Measurements from ENCODE around the gene CCDC159.
"Not testable (repeated sequence)": the region's sequence is repeated elsewhere in the genome, so short reads cannot be mapped to it uniquely, and the experiment has no call there.

CCDC159 gene

DNA sequence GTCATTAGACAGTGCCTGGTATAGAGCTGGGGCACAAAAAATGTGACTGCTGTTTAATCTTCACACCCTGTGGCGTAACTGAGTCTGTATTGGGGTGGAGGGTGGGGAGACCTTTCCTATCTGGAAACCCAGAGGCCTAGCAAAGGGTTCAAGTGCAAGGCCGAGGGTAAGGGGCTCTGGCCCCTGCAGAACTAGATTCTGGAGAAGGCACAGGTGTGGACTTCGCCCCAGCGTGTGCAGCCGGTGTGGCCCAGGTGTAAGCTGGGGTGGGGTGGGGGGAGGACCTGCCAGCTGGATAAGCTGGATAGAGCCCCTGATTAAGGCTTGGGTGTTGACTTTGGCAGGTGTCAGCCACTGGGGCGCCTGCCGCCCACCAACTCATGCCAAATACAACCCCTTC, 8.2 kb upstream of the CCDC159 start:
- no peak for DNase-seq

DNA sequence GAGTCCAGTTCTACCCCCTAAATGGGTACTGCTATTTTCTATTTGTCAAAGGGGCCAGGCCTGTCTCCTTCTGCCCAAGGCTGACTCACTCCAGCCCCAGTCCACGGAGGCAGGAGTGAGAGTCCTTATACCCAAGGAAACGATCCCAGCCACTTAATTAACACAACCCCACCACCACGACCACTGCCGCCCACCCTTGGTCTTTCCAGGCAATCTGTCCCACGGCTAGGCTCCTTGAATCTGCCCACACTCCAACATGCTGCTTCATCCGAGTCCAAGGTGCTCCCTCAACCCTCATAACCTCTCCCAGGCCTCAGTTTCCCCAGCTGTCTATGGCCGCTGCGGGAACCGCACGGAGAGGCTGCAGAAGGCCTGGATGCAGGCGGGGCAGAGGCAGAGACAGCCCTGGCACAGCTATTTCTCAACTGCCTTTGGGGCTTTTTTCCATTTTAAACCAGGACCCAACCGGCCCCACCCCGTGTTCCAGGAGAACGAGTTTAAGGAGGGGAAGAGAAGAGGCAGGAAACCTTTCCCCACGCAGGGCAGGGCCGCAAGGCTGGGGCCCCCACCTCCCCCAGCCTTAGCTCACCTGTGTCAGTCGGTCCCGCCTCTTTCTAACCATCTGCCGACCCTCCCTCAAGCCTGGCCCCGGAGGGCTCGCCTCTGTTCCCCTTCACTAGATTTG, 7.6 kb upstream of the CCDC159 start:
- peak in 1 of 51 donors; percentile 30 for DNase-seq

- DNase-seq: peak in 50 of 51 donors; percentile 17 to 90 (median 76)
Measured at GRCh38 chr19:11339254-11340098, 6.8 kb upstream of the CCDC159 start, which contains the start of gene RAB3D. Gene RAB3D, minus strand, starts transcription at chr19:11339657. Its CDS starts 2,258 bp downstream, at chr19:11337399.

DNA sequence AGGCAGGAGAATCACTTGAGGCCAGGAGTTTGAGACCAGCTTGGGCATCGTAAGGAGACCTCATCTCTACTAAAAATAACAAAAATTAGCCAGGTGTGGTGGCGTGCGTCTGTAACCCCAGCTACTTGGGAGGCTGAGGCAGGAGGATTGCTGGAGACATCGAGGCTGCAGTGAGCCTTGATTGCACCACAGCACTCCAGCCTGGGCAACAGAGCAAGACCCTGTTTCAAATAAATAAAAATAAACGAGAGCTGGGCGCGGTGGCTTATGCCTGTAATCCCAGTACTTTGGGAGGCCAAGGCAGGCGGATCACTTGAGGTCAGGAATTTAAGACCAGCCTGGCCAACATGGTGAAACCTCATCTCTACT, 6.2 kb upstream of the CCDC159 start:
- not testable (repeated sequence) for DNase-seq

DNA sequence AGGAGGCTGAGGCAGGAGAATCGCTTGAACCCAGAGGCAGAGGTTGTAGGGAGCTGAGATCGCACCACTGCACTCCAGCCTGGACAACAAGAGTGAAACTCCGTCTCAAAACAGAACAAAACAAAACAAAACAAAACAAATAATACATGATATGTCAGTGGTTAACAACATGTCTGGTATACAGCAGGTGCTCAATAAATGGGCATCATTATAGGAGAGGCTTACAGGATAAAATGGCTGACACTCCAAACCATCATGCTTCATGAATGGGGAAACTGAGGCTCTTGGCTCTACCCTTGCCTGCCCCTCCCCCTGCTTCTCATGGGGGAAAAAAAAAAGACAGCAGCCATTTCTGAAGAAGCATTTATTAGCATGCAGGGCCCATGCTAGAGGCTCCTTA, 3.9 kb upstream of the CCDC159 start:
- DNase-seq: no peak

GRCh38 chr19:11345122-11345803, 1.1 kb upstream of the CCDC159 start:
- peak in 1 of 51 donors; percentile 6 for DNase-seq

GRCh38 chr19:11347546-11348039, 1.3 kb downstream of the CCDC159 start:
- no peak for DNase-seq

DNA sequence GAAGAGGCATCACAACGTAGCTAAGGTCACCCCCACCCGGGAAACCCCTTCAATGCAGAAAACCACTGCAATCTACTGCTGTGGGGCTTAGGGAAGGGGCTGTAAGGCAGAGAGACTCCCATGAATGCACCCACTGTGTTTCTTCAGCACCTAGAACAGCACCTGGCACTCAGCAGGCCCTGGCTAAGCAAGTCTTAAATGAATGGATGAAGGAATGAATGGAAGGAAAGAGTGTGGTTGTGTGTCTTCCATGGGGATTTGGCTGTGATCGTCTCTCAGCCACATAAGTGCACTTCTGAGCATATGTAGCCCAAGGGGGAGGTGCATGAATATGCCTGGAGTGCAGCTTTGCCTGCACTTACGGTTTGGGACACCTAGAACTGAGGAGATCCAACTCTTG, 2.9 kb downstream of the CCDC159 start:
- DNase-seq: no peak

DNA sequence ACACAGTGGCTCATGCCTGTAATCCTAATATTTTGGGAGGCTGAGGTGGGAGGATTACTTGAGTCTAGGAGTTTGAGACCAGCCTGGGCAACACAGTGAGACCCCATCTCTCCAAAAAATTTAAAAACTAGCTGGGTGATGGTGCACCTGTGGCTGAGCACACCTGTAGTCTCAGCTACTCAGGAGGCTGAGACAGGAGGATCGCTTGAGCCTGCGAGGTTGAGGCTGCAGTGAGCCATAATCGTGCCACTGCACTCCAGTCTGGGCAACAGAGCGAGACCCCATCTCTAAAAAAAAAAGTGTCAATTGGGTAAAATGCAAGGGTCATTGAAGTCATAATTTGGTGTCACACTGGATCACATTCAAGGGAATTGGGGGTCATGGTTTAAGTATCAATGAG, 7.8 kb downstream of the CCDC159 start:
- DNase-seq: not testable (repeated sequence)

GRCh38 chr19:11355160-11356073, 9.1 kb downstream of the CCDC159 start, which contains the start of gene PLPPR2:
Gene PLPPR2, plus strand, starts transcription at chr19:11355432. Its CDS starts 2,242 bp downstream, at chr19:11357674.
- DNase-seq: peak; percentile 9 to 95 (median 77)

DNA sequence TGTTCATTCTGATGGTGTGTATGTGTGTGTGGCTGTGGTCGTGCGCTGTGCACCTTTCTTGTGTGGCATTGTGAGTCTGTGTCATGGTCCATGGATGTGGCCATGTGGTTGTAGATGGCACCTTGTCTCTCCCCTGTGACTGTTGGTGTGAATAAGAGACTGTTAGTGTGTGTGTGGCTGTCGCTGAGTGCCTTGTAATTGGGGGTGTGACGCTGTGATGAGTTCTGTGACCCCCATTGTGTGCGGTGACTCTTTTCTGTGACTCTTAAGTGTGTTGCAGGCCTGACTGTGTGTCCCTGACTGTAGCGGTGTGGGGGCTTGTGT, 9.7 kb downstream of the CCDC159 start:
- DNase-seq: peak in 2 of 51 donors; percentile 27 to 59

DNA sequence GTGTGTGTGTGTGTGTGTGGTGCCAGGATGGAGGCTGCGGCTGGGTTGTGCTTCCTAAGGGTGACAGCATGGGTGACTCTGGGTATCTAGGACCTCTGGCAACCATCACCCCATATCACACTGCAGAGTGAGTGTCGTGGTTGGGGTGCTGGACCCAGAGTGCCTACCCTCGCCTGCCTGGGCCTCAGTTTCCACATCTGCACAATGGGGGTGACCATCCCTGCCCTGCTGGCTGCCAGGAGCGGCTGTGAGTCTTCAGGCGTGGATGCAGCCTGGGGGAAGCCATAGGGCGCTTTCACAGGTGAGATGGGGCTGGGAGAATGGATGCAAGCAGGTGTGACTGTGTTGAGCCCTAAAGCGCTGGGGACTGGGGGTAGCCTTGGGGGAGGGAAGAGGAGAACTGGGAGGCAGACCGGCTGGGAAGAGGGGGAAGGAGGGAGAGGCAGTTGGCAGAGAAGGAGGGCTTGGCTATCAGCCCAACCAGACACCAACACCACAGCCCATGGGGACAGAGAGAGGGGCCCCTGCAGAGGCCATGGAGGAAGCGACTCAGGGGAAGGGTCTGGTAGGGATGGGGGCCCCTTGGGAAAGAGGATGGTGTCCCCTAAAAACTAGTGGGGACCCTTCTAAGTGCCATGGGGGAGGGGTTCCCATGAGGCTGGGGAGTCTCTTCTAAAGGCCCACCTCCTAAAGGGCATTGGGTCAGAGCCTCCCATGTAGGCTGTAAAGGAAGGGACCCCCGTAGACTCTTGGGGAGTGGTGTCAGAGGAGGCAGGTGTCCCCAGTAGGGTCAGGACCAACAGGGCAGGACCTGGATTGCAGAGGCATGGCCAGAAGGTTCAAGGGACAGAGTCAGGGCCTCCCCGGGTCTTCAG, 10.6 kb downstream of the CCDC159 start:
- no peak for DNase-seq

- no peak for DNase-seq
Measured at GRCh38 chr19:11359421-11359820, 13.1 kb downstream of the CCDC159 start.

GRCh38 chr19:11361037-11361770, 14.9 kb downstream of the CCDC159 start:
- DNase-seq: peak in 2 of 51 donors; percentile 10 to 19

- no peak for DNase-seq
Measured at GRCh38 chr19:11361771-11362731, 15.7 kb downstream of the CCDC159 start.

DNA sequence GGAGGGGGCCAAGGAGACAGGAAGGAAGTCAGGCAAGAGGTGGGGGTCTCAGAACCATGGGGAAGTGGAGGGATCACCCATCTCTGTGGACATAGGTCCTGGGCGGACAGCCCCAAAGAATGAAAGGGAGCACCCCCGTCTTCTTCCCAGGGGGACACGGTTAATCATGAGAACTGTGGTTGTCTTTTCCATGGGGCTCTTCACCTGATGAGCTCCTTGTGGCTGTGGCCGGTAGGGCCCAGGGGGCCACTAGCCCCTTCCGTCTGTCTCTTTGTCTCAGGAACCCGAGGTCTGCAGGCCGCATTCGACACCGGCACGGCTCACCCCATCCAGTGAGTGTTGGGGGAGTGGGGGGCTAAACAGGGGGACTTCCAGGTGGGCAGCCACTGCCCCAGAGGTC, 17.6 kb downstream of the CCDC159 start:
- no peak for DNase-seq

DNA sequence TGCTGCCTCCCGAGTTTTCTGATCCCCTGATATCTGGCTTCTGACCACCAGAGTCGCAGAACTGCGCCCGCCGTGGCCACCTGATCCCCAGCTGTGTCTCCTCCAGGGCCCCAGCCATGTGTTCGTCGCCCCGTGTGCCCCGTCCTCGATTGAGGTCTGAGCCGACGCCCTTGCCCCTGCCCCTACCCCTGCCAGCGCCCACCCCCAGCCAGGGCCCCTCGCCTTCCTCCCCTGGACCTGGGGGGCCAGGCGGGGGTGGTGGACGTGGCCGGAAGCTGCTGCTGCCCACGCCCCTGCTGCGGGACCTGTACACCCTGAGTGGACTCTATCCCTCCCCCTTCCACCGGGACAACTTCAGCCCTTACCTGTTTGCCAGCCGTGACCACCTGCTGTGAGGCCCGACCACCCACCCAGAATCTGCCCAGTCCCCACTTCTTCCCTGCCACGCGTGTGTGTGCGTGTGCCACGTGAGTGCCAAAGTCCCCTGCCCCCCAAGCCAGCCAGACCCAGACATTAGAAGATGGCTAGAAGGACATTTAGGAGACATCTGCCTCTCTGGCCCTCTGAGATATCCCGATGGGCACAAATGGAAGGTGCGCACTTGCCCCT, 18.1 kb downstream of the CCDC159 start:
- no peak for DNase-seq
